K562 (cell line): ENCODE data around the gene CSTPP1. TPM values are rescaled to one million over a fixed set of nuclear protein-coding genes. Genes with fewer than 3 reads are reported as not detected.

Source experiments
- ATAC-seq: fragments of 200-7000 bp; cut with Tn5 transposase; 3 replicates; pipeline ENCODE4 v1.9.1; 2020; ENCODE audit warnings: moderate library complexity
- BruUV-seq: library from RNA; stranded (reverse); fragments of 400-500 nt; replicated peaks from 2 replicates; lab custom pipeline; 2021; lab: Mats Ljungman, UMichigan
- CTCF ChIA-PET: fragments of 300-600 bp; formaldehyde crosslinking; extraction: SDS; loops from one replicate; lab custom pipeline; 2021; ENCODE audit warnings: low intra/inter-chr PET ratio; lab: Yijun Ruan, JAX
- POLR2A ChIA-PET: fragments of 300-600, 350-650 bp; sonication (Branson Sonifier 250); formaldehyde crosslinking; extraction: SDS; loops from one replicate; lab custom pipeline; 2021; ENCODE audit warnings: antibody characterized with exemption, inconsistent platforms; lab: Yijun Ruan, JAX
- DNase-seq, 4 experiments: peaks; one replicate each; pipeline versions ENCODE4 v3.0.0 to v3.0.0-alpha.2; 2011 to 2018; ENCODE audit warnings: low spot score in 3 of 4, mixed read lengths in 3 of 4; ENCODE audit errors: extremely low read depth in 1 of 4
- FAIRE-seq: peaks from 2 replicates; lab custom pipeline; 2011; peaks lifted over from hg19 to GRCh38; lab: Jason Lieb, UNC
- H2AFZ ChIP-seq: 2 replicates; pipeline ENCODE4 v1.6.0; 2011; ENCODE audit warnings: low read depth, low read length, control low read depth, inconsistent platforms
- H3K27ac ChIP-seq: fragments of 200-600 bp; 3 replicates; pipeline ENCODE4 v1.8.0; 2011; ENCODE audit warnings: low read depth, mild to moderate bottlenecking, control low read depth, inconsistent platforms, low read length, moderate library complexity, mixed read lengths; ENCODE audit errors: extremely low read depth
- H3K27me3 ChIP-seq, 2 experiments: fragments of 300-600 bp in 1 of 2; 2 replicates in 1 of 2; 3 replicates in 1 of 2; pipeline versions ENCODE4 v1.6.0 to v1.8.0; 2011; ENCODE audit warnings: inconsistent platforms in 2 of 2, low read length in 2 of 2, mild to moderate bottlenecking in 1 of 2, mixed read lengths in 1 of 2, moderate library complexity in 1 of 2; ENCODE audit not compliant: control insufficient read depth in 2 of 2, insufficient read depth in 2 of 2
- H3K36me3 ChIP-seq: fragments of 300-600 bp; 3 replicates; pipeline ENCODE4 v1.8.0; 2011; ENCODE audit warnings: mild to moderate bottlenecking, low read length, inconsistent platforms; ENCODE audit not compliant: control insufficient read depth, insufficient read depth
- H3K4me1 ChIP-seq, 2 experiments: fragments of 200-600 bp in 1 of 2; replicated peaks in 1 of 2; 2 replicates in 1 of 2; 3 replicates in 1 of 2; pipeline versions ENCODE4 v1.5.1 to v1.8.0; 2011; ENCODE audit warnings: inconsistent platforms in 2 of 2, low read length in 2 of 2, mild to moderate bottlenecking in 1 of 2, mixed read lengths in 1 of 2, moderate library complexity in 1 of 2; ENCODE audit not compliant: control insufficient read depth in 2 of 2, insufficient read depth in 2 of 2
- H3K4me2 ChIP-seq: 2 replicates; pipeline ENCODE4 v1.6.1; 2011; ENCODE audit warnings: low read length, control low read depth, inconsistent platforms, mixed read lengths; ENCODE audit not compliant: insufficient read depth
- H3K4me3 ChIP-seq: fragments of 200-600 bp; sonication (generic), shearing (Covaris generic); 2 replicates; pipeline ENCODE4 v1.5.1; 2016; ENCODE audit warnings: control low read depth, inconsistent platforms
- H3K79me2 ChIP-seq: fragments of 200-600 bp; 3 replicates; pipeline ENCODE4 v1.8.0; 2011; ENCODE audit warnings: low read length, inconsistent platforms; ENCODE audit not compliant: control insufficient read depth, insufficient read depth
- H3K9ac ChIP-seq, 2 experiments: 2 replicates each; pipeline versions ENCODE4 v1.6.0 to v1.6.1; 2011; ENCODE audit warnings: low read depth in 2 of 2, low read length in 2 of 2, control low read depth in 1 of 2, inconsistent platforms in 1 of 2, mild to moderate bottlenecking in 1 of 2, mixed read lengths in 1 of 2; ENCODE audit not compliant: insufficient read depth in 1 of 2
- H3K9me1 ChIP-seq: one replicate; pipeline ENCODE4 v1.6.0; 2011; ENCODE audit warnings: inconsistent platforms, mild to moderate bottlenecking, low read length, moderate library complexity; ENCODE audit not compliant: control insufficient read depth, insufficient read depth
- H3K9me3 ChIP-seq: replicated peaks from 2 replicates; pipeline ENCODE4 v1.5.1; 2011; ENCODE audit warnings: low read depth, low read length, inconsistent platforms; ENCODE audit not compliant: control insufficient read depth, insufficient read depth
- H4K20me1 ChIP-seq: replicated peaks from 2 replicates; pipeline ENCODE4 v1.6.1; 2011; ENCODE audit warnings: low read length, inconsistent platforms, mixed read lengths; ENCODE audit not compliant: control insufficient read depth, insufficient read depth
- AFF1 ChIP-seq, 2 experiments: fragments of 450-650 bp; IDR thresholded peaks; 2 replicates each; pipeline ENCODE4 v1.6.1; 2018; ENCODE audit warnings: mild to moderate bottlenecking in 2 of 2, low read depth in 1 of 2; ENCODE audit not compliant: partially characterized antibody in 2 of 2
- MEIS2 ChIP-seq: fragments of 450-650 bp; IDR thresholded peaks from 2 replicates; pipeline ENCODE4 v1.6.1; 2014; ENCODE audit warnings: mild to moderate bottlenecking; ENCODE audit not compliant: partially characterized antibody
- WGBS: fragments of 100-300 bp; shearing (Covaris generic); methylation state at CpG from one replicate; pipeline ENCODE4 v1.1.6; 2016; ENCODE audit warnings: low coverage, mixed read lengths; ENCODE audit not compliant: insufficient coverage; ENCODE audit errors: missing lambda C conversion rate; 5-methylcytosine and 5-hydroxymethylcytosine counted together
- in situ Hi-C: fragments of 300-500 bp; cut with MboI; formaldehyde crosslinking; loops from 4 replicates; pipeline ENCODE4 v1.15.0; 2018; ENCODE audit warnings: inconsistent platforms, mixed read lengths
- intact Hi-C: fragments of 100-400 bp; cut with micrococcal nuclease; formaldehyde crosslinking; loops from 2 replicates; pipeline ENCODE4 v1.14.2; 2022
- polyA plus RNA-seq, 8 experiments: library from polyadenylated mRNA; depleted of rRNA in 4 of 8; stranded (reverse) in 5 of 8; unstranded in 3 of 8; fragments of >200 nt; fragmentation: Nextera tagmentation in 2 of 8; fragmentation: Illumina TruSeq in 1 of 8; extraction: Ambion mirVana in 2 of 8; extraction: Trizol in 1 of 8; gene quantifications; 2 replicates each; pipeline versions ENCODE4 v1.2.1 to v1.2.3, GENCODE V29; 2011 to 2014; ENCODE audit warnings: inconsistent platforms in 1 of 8, missing spikeins in 1 of 8
- total RNA-seq, 7 experiments: library from RNA; depleted of rRNA in 6 of 7; stranded (reverse); fragments of >200 nt in 6 of 7; fragmentation: Illumina TruSeq in 2 of 7; extraction: Trizol in 2 of 7; gene quantifications; 2 replicates each; pipeline versions ENCODE4 v1.2.1 to v1.2.3, GENCODE V29; 2011 to 2021; ENCODE audit warnings: low replicate concordance in 1 of 7

CSTPP1 gene
- total and polyA plus RNA-seq, 9 of the 15 experiments (the other 6 are each of a cell fraction or from before 2014, with no cell fraction given), result 6.5 to 17.8 (median 9.2) TPM

DNA sequence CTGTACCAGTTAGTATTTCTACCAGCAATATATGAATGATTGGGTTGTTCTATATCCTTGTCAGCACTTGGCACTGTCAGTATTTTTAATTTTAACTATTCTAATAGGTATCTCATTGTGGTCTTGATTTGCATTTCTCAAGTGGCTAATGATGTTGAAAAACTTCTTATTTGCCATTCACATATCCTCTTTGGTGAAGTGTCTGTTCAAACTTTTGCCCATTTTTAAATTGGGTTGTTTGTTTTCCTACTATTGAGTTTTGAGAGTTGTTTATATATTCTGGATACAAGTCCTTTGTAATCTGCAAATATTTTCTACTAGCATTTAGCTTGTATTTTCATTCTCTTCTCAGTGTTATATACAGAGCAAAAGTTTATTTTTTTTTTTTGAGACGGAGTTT lies 82.1 kb downstream of the CSTPP1 start:
- Histone ChIP-seq H3K36me3 (no peaks in the 10 kb centered on the region), H3K9ac (no peak overlapping the region), H3K27ac (no peak overlapping the region), H2AFZ (no peak overlapping the region), H4K20me1 (no peaks in the 10 kb centered on the region), H3K27me3 (no peaks in the 10 kb centered on the region), H3K79me2 (no peaks in the 10 kb centered on the region), H3K9me3 (no peaks in the 10 kb centered on the region), H3K4me2 (no peak overlapping the region), H3K4me3 (no peak overlapping the region), H3K9me1 (no peaks in the 10 kb centered on the region), H3K4me1 (no peaks in the 10 kb centered on the region)
- ChIA-PET POLR2A (no interaction called here), CTCF (no interaction called here)
- TF ChIP-seq MEIS2, result no peak
- TF ChIP-seq AFF1 (IDR thresholded peaks at IDR 0.05; ENCODE audit: low read depth in 1 of 2, partially characterized antibody in 2 of 2), result peak in 1 of 2 experiments; percentile 92
- intact Hi-C loops (no loop called here), in situ Hi-C loops (no loop called here)
- DNase-seq (no peak), ATAC-seq (no peak), FAIRE-seq (no peak)
- WGBS, result 86% methylated on average over 1 of the region's 1 CpG
- BruUV-seq, result no TSS peak
